NCI-H146 treated with DMSO at 0.1 percent for 48 hours (cell line): ENCODE data around the gene MET.

Experiments
- DNase-seq: peaks from one replicate; lab custom pipeline; 2025; ENCODE audit not compliant: unreplicated experiment; lab: John Stamatoyannopoulos, UW

MET gene

GRCh38 chr7:116780966-116781365, 109.0 kb downstream of the MET start:
- no peak for DNase-seq

- DNase-seq, result no peak
Observed at GRCh38 chr7:116781584-116781983, 109.6 kb downstream of the MET start.

- peak; percentile 8 for DNase-seq
Observed at GRCh38 chr7:116782177-116782711, 110.2 kb downstream of the MET start.

- no peak for DNase-seq
Observed at GRCh38 chr7:116783666-116784318, 111.8 kb downstream of the MET start.

GRCh38 chr7:116784647-116785046, 112.7 kb downstream of the MET start:
- DNase-seq, result no peak

- DNase-seq, result no peak
Observed at GRCh38 chr7:116785843-116786242, 113.8 kb downstream of the MET start.

- DNase-seq, result no peak
Observed at GRCh38 chr7:116786791-116787443, 114.9 kb downstream of the MET start.

GRCh38 chr7:116787881-116788280, 115.9 kb downstream of the MET start:
- no peak for DNase-seq

- no peak for DNase-seq
Observed at GRCh38 chr7:116788572-116789197, 116.7 kb downstream of the MET start.

GRCh38 chr7:116790025-116790424, 118.0 kb downstream of the MET start:
- DNase-seq, result no peak

GRCh38 chr7:116792813-116793212, 120.8 kb downstream of the MET start:
- no peak for DNase-seq

GRCh38 chr7:116793795-116794340, 121.9 kb downstream of the MET start:
- no peak for DNase-seq

- no peak for DNase-seq
Observed at GRCh38 chr7:116796471-116796870, 124.5 kb downstream of the MET start.

GRCh38 chr7:116797612-116798011, 125.6 kb downstream of the MET start:
- no peak for DNase-seq

GRCh38 chr7:116798232-116798631, 126.2 kb downstream of the MET start:
- no peak for DNase-seq

GRCh38 chr7:116799916-116800315, 127.9 kb downstream of the MET start:
- no peak for DNase-seq

- no peak for DNase-seq
Observed at GRCh38 chr7:116800594-116800993, 128.6 kb downstream of the MET start.

GRCh38 chr7:116801092-116801710, 129.2 kb downstream of the MET start:
- DNase-seq, result peak; percentile 3

GRCh38 chr7:116802144-116802745, 130.2 kb downstream of the MET start:
- DNase-seq, result no peak

GRCh38 chr7:116802746-116803152, 130.8 kb downstream of the MET start:
- no peak for DNase-seq

- no peak for DNase-seq
Observed at GRCh38 chr7:116804471-116804870, 132.5 kb downstream of the MET start.
